Measurements from ENCODE around the gene ARF6. TPM values are rescaled to one million over a fixed set of nuclear protein-coding genes. Genes with fewer than 3 reads are reported as not detected.
A peak's percentile ranks its signal among the peaks of the same experiment; 100 is the strongest.

ARF6 gene
- total RNA-seq, 1 donor = 58.6 TPM

- DNase-seq (ENCODE audit: insufficient read length, low spot score, missing footprints) = no peak
- H3K4me2 ChIP-seq (ENCODE audit: insufficient read depth, low read length) = no peak overlapping the region
- no peak overlapping the region for H3K4me3 ChIP-seq (ENCODE audit: insufficient read depth, low read length)
- H4K20me1 ChIP-seq (ENCODE audit: insufficient read depth, low read length) = no peaks in the 10 kb centered on the region
- no peak overlapping the region for H2AFZ ChIP-seq (ENCODE audit: low read length)
- H3K9me3 ChIP-seq (ENCODE audit: low read depth, low read length) = no peaks in the 10 kb centered on the region
- no peaks in the 10 kb centered on the region for H3K79me2 ChIP-seq (ENCODE audit: insufficient read depth, low read length)
- TF ChIP-seq CTCF (IDR thresholded peaks at IDR 0.05; ENCODE audit: extremely low read depth, low read depth, low read length) = no peak
- no peak overlapping the region for H3K27ac ChIP-seq (ENCODE audit: low read depth, low read length)
- H3K27me3 ChIP-seq (ENCODE audit: insufficient read depth, low read length) = no peaks in the 10 kb centered on the region
- H3K36me3 ChIP-seq (ENCODE audit: insufficient read depth, low read length) = no peaks in the 10 kb centered on the region
- peaks cover 8% of the 10 kb centered on the region for H3K4me1 ChIP-seq (ENCODE audit: insufficient read depth, low read length)
Measured at GRCh38 chr14:49881350-49882001, 11.4 kb upstream of the ARF6 start.

GRCh38 chr14:49882826-49883694 lies 9.8 kb upstream of the ARF6 start:
- Histone ChIP-seq H3K27ac (ENCODE audit: low read depth, low read length) (no peak overlapping the region), H3K36me3 (ENCODE audit: insufficient read depth, low read length) (no peaks in the 10 kb centered on the region), H3K4me1 (ENCODE audit: insufficient read depth, low read length) (peaks cover 8% of the 10 kb centered on the region), H3K79me2 (ENCODE audit: insufficient read depth, low read length) (no peaks in the 10 kb centered on the region), H3K9me3 (ENCODE audit: low read depth, low read length) (no peaks in the 10 kb centered on the region), H4K20me1 (ENCODE audit: insufficient read depth, low read length) (no peaks in the 10 kb centered on the region), H2AFZ (ENCODE audit: low read length) (peak overlapping the region; percentile 48), H3K4me2 (ENCODE audit: insufficient read depth, low read length) (no peak overlapping the region), H3K4me3 (ENCODE audit: insufficient read depth, low read length) (no peak overlapping the region), H3K27me3 (ENCODE audit: insufficient read depth, low read length) (no peaks in the 10 kb centered on the region)
- no peak for DNase-seq (ENCODE audit: insufficient read length, low spot score, missing footprints)
- TF ChIP-seq CTCF (IDR thresholded peaks at IDR 0.05; ENCODE audit: extremely low read depth, low read depth, low read length) = no peak

GRCh38 chr14:49886523-49886922 lies 6.4 kb upstream of the ARF6 start:
- Histone ChIP-seq H3K79me2 (ENCODE audit: insufficient read depth, low read length) (no peaks in the 10 kb centered on the region), H2AFZ (ENCODE audit: low read length) (no peak overlapping the region), H3K4me1 (ENCODE audit: insufficient read depth, low read length) (peaks cover 5% of the 10 kb centered on the region), H3K27me3 (ENCODE audit: insufficient read depth, low read length) (no peaks in the 10 kb centered on the region), H3K36me3 (ENCODE audit: insufficient read depth, low read length) (no peaks in the 10 kb centered on the region), H3K4me3 (ENCODE audit: insufficient read depth, low read length) (no peak overlapping the region), H4K20me1 (ENCODE audit: insufficient read depth, low read length) (no peaks in the 10 kb centered on the region), H3K9me3 (ENCODE audit: low read depth, low read length) (no peaks in the 10 kb centered on the region), H3K27ac (ENCODE audit: low read depth, low read length) (no peak overlapping the region), H3K4me2 (ENCODE audit: insufficient read depth, low read length) (no peak overlapping the region)
- DNase-seq (ENCODE audit: insufficient read length, low spot score, missing footprints) = no peak
- no peak for TF ChIP-seq CTCF (IDR thresholded peaks at IDR 0.05; ENCODE audit: extremely low read depth, low read depth, low read length)

GRCh38 chr14:49888293-49888692 lies 4.6 kb upstream of the ARF6 start:
- Histone ChIP-seq H3K4me3 (ENCODE audit: insufficient read depth, low read length) (no peak overlapping the region), H2AFZ (ENCODE audit: low read length) (no peak overlapping the region), H3K27me3 (ENCODE audit: insufficient read depth, low read length) (no peaks in the 10 kb centered on the region), H3K79me2 (ENCODE audit: insufficient read depth, low read length) (peaks cover 6% of the 10 kb centered on the region), H3K27ac (ENCODE audit: low read depth, low read length) (no peak overlapping the region), H4K20me1 (ENCODE audit: insufficient read depth, low read length) (no peaks in the 10 kb centered on the region), H3K36me3 (ENCODE audit: insufficient read depth, low read length) (no peaks in the 10 kb centered on the region), H3K4me1 (ENCODE audit: insufficient read depth, low read length) (peaks cover 6% of the 10 kb centered on the region), H3K9me3 (ENCODE audit: low read depth, low read length) (no peaks in the 10 kb centered on the region), H3K4me2 (ENCODE audit: insufficient read depth, low read length) (no peak overlapping the region)
- DNase-seq (ENCODE audit: insufficient read length, low spot score, missing footprints) = no peak
- TF ChIP-seq CTCF (IDR thresholded peaks at IDR 0.05; ENCODE audit: extremely low read depth, low read depth, low read length) = no peak

Data from osteoblast (primary cell).